ENCODE data around the gene EFNA5.

The EFNA5 gene

DNA sequence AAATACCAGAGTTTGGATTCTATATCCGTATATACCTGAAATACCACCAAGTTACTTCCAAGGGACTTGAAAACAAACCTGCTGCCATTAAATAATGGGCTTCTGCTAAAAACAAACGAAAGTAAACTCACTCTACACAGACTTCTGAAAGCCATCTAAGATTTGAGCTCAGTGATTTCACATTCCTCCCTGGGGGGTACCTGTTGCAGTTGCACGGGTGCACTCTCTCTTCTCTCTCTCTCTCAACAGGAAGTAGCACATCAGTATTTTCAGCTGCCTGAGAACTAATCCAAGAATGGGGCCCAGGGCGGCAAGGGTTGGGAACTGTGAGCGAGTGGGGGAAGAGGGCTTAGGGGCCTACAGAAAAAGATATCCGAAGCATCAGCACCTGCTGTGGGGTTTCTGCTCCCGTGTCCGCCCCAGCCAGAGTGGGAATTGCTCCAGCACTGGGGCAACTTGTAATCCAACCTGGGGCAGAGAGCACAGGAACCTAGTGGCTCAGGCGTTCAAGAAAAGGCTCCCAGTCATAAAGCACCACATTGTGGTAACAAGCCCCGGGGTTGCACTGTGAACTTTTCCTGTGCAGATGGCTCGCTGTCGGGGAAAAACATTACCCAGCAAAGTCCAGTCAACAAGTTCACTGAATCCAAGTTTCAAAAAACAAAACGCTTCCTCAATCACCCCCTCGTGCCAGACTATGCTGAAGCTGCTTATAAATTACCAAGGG is 99.8 kb downstream of the EFNA5 start:
- DNase-seq (ENCODE audit: low spot score), result no peak

DNA sequence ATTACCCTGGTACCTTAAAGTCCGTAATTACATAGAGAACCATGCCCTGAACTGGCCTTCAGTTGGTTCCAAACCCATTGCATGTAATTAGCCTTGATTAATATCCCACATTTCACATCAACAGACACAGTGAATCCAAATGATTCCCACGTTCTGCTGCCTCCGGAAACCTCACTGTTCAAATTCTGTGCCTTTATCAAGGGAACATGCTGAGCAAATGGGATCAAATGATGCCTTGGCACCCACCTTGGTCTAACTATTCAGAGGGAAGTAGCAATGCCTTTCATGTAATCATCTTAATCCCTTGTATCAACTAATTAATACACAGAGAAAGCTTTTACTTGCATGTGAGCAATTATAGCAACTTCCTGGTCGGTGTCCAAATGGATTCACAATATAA is 100.6 kb downstream of the EFNA5 start:
- no peak for DNase-seq (ENCODE audit: low spot score)

DNA sequence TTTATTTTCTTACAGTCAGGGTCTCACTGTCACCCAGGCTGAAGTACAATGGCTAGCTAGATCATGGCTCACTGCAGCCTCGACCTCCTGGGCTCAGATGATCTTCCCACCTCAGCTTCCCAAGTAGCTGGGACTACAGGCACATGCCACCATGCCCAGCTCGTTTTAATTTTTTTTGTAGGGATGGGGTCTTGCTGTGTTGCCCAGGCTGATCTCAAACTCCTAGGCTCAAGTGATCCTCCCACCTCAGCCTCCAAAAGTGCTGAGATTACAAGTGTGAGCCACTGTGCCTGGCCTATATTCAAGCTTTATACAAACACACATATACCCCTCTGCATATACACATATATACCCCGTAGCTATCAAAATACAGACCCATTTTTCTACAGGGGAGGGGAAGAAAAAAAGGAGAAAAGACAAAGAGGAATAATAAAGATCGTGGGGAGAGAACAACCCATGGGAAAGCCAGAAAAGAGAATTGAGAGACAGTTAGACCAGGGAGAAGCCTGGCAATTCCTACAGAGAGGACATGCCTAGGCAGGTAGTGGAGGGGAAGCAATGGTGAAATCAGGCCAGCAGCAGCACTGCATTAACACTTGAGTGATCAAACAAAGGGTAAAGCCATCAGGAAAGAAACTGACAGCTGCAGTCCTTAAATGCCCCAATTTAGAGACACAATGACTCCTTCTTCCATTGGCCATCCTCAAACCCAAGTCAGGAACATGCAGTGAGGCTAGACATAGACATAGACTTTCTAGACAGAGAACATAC is 102.7 kb downstream of the EFNA5 start:
- no peak for DNase-seq (ENCODE audit: low spot score)

DNA sequence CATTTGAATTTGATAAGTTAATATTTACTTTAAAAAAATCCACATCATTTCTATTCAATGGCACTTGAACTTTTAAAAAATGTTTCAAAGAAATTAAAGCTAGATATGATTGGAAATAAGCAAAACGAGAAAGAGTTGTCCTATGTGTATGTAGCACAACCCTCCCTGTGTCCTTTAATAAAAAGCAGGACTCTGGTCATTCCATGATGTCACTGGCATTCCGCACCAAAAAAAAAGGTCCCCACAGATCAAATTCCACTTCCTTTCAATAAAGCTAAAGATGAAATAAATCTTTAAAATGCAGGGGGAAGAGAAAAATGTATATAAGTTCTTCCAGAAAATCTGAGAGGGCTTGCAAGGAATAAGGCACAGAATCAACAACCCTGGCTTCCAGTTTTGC is 103.8 kb downstream of the EFNA5 start:
- DNase-seq (ENCODE audit: low spot score), result no peak

DNA sequence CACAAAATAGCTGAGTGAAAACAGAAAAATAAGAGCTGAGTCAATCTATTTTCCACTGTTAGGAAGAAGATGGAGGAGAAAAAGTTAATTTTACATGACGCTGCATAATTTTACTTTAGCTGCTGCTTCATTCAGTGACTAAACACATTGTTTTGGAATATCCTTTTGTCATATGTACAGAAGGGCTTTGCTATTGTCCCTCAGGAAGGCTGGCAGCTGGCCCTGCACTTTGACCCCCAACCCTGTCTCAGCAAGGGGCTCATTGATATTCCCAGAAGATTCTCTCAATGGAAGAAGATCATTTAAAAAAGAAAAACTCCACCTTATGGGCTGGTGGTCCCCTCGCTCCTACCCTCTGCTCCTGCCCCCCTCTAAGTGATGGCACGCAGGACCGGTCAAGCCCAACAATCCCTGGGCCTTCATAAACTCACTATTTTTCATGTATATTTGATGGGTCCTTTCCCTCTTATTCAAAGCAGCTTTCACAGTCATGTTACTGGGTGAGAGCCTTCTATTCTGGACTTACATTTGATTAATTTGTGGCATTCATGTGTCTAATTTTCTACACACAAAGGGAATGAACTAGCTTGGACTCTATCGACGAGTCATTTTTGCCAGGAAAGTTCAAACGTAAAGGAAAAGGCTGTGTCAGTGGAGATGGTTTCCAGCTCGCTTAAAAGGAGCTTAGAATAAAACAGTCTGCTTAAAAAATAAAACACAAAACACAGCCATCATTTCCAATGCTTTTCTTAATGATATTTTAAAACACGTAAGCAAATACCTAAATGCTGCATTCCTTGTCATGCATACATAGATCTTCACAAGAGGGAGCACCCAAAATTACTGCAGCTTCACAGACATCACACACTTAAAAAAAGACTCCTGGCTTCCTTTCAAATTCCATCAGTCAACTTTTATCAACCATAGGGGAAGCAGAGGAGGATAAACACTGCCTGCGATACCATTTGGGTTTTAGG is 104.7 kb downstream of the EFNA5 start:
- no peak for DNase-seq (ENCODE audit: low spot score)

DNA sequence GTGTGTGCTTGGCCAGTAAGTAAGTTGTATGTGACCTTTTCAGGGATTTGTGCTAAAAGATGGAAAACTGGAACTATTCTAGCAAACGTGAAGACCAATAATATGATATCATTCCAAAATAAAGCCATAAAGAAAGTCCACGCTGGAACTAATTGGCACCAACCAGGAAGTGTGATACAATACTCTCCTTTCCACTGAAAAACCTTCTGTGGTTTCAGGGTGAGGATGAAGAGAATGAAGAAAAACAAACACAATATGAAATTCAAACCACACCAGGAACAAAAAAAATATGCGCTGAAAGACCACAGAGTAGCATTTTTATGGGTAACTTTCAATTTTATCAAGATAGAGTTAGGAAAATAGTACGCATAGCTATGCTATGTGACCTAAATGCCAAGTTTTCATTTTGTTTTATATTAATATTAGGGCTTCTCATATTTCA is 105.8 kb downstream of the EFNA5 start:
- DNase-seq (ENCODE audit: low spot score), result no peak

DNA sequence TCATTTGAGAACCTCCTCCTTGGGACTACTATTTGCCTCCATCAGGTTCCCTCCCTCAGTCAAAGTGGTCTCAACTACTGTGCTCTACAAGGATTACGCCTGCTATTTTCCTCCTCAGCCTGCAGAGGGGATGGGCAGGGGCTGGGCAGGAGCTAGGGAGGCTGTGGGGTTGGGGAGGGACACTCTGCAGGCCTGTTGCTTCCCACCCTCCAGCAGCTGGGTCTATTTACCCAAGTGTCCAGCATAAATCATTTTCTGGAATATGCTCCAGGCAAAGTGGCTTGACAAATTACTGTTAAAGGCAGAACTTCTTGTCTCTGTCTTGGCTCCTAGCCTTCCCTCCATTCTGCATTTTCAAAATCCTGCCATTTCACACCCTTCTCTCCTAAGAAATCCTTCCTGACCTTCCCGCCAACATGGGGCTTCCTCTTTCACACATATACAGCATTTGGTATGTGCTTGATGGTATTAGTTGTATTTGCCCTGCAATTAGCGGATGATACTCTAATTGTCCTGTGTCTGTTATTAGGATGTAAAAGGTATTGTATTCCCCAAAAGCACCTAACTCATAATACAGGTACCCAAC is 106.7 kb downstream of the EFNA5 start:
- DNase-seq (ENCODE audit: low spot score), result no peak

DNA sequence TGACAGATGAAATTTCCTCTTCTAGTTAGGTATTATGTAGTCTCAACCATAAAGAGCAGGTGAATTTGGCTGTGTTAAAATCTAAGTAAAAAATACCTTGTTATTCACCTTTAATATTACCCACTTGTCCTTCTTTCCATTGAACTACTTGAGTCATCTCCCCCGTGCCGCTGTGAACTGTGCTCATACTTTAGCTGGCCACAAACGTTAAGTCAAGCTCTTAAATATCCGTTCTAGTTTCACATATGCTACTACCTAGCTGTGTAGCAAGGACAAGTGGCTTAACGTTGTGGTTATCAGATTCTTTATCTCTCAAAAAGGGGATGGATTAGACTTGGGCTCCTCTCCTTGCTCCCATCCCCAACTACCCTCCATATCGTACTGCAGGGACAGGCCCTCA is 110.4 kb downstream of the EFNA5 start:
- no peak for DNase-seq (ENCODE audit: low spot score)

DNA sequence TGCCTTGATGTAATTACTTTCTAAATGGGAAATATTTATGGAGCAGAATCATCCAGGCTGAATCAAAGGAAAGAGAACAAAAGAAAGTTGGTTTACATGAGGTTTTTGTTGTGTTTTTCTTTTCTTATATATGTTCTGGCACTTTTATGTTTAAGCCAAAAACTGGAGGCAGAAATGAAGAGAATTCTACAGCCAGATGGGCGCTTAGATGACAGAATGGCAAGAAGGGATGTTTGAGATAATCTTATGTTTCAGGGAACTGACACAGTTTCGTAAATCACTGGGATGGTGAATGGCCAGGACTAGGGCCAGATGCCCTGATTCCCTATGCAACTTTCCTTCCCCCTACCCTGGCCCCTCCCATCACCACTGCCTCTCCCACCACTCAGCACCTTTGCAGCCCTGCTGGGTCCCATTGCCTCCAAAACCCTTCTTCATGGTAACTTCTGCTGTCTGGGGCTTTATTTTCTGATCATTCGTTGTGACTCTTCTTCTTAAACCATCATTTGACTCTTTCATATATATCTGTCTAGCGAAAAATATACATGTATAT is 111.8 kb downstream of the EFNA5 start:
- DNase-seq (ENCODE audit: low spot score), result no peak

DNA sequence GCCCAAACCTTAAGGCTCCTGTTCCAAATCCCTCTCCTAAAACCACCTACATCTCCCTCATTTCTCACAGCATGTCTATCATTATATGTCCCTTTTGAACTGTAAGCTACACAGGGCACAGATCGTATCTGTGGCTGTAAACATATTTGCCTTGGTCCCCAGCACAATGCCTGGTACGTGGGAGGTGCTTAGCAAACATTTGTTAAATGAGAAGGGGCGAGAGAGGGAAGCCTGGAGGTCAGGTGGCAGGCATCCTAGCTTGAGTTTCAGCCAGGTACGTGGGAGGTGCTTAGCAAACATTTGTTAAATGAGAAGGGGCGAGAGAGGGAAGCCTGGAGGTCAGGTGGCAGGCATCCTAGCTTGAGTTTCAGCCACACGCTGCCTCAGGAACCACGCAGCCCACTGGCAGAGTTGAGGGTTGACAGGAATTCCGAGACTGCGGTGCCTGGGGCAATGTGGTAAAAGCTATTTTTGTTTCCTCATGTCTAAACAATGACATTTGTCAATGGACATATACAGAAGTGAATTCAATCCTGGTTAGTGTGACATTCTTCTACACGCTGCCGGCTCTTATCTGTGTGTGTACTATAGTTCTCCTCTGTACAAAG is 113.6 kb downstream of the EFNA5 start:
- DNase-seq (ENCODE audit: low spot score), result no peak

DNA sequence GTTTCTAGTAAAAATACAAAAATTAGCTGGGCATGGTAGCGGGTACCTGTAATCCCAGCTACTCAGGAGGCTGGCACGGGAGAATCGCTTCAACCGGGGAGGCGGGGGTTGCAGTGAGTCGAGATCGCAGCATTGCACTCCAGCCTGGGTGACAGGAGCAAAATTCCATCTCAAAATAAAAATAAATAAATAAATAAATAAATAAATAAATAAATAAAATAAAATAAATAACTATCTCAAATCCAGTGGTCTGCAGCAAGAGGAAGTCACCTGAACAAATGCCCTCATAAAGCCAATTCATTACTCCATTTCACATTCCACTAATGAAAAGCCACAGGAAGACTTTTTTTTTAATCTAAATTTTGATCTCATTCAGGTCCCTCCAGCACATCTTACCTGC is 114.2 kb downstream of the EFNA5 start:
- DNase-seq (ENCODE audit: low spot score), result no peak

DNA sequence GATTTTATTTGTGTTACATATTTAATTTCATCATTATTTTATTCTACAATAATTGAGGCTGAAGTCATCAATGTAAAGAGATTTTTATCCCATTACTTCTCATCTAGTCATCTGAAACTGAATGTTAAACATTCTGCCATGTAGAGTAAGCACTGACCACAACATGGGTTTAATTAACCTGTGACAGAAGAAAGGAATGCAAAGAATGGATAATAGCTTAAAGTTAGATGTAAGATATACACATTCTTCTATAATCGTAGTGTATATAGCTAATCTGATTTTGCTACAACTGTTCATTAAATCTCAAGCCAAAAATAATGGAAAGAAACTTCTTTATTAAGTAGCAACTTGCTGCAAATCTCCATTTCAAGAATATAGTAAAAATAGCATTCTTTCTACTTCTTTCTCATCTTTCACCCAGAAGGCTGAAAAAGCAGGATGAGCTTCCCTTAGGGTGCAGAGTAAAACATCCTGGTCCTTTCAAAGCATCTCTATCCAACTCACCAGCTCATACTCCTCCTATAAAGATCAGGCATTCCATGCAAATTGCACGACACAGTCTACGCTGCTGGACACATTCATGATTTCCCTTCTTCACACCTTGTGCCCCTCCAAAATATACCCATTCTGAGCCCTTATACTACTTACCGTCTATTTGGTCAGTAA is 115.2 kb downstream of the EFNA5 start:
- DNase-seq (ENCODE audit: low spot score), result no peak

DNA sequence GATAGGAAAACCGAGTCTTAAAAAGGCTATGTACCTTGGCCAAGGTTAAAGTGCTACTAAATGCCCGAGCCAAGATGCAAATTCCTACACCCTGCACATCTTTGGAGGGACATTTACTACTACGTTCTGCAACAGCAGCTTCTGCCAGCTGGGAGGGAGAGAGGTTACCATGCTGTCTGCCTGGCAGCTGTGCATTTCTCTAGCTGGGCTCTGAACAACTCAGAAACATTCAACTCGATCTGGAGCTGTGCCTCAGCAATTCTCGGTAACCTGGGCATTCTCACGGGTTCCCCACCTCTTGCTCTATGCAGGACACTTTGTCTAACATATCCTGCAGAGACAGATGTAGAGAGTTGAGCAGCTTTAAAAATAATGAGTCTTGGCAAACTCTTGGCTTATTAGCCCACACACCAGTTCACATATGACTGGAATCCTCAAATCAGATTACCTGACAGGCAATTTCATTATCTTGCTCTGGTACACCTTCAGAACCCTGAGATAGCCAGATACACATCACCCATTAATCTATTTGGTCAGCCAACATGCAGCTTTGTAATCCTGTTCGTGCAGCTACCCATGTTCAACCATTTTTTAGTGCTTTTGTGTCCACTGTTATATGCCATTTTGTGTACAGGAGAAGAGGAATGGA is 115.8 kb downstream of the EFNA5 start:
- DNase-seq (ENCODE audit: low spot score), result no peak

DNA sequence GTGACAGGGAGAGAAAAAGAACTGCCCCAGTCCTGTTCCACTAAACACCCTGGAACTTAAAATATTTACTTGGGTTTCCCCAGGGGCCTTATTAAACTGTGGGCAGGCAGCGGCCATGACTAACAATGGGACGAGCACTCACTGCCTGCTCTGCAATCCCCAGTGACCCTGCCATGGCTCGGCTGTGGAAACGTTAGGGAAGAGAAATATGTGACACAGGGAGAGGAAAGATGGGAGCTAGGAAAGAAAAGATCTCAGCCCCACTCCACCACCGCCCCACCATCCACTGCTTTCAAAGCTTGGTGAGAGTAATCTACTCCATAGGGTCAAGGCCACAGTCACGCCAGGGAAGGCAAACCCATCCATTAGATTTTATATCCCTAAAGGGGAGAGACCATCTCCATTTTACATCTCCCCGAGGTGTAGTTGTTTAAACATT is 117.6 kb downstream of the EFNA5 start:
- no peak for DNase-seq (ENCODE audit: low spot score)

DNA sequence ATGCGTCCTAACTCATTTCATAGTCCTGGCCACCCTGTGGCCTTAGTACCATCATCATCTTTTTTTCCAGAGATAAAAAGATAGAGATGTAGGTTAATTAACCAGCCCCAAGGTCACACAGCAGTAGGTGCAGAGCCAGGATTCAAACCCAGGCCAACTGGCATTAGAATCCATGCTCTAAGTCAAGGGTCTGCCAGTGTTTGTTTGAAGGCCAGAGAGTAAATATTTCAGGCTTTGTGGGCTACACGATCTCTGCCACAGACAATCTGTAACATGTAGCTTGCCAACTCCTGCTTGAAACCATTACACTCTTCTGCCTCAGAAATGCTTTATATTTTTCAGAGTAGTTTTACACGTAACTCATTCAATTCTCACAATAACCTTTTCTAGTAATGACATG is 119.6 kb downstream of the EFNA5 start:
- no peak for DNase-seq (ENCODE audit: low spot score)

DNA sequence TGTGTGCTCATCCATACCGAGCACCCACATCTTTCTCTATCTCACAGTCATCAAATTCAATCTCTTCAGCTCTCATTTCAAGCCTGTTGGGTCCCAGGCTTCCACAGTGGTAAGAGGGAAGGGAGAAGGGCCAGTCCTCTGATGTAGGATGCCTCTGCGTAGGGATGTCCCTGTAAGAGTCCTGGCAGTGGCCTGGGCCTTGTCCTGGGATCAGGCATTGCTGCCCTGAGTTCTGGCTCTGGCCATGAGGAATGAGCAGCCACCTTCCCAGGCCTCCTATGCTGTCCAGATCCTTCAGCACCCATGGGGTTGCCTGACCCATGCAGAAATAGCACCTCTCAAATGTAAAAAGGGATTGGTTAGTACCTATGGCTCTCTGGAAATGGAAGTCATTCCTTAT is 121.2 kb downstream of the EFNA5 start:
- no peak for DNase-seq (ENCODE audit: low spot score)

DNA sequence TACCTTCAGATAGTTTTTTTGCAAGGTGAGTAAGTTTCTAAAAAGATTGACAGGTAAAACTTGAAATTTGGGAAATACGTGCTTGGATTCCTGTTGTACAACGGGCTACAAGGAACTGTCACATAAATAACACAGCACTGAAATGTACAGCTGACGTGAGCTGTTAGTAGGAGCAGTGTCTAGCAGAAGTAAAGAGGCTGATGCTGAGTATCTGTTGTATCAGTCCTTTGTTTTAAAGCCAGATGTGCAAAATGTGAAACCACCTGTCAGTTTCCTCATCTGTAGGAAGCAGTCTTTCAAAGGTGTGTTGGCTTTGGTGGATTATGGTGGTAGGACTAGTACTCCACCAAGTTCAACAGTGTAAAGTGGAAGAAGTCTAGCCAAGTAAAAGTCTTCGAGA is 122.3 kb downstream of the EFNA5 start:
- no peak for DNase-seq (ENCODE audit: low spot score)

DNA sequence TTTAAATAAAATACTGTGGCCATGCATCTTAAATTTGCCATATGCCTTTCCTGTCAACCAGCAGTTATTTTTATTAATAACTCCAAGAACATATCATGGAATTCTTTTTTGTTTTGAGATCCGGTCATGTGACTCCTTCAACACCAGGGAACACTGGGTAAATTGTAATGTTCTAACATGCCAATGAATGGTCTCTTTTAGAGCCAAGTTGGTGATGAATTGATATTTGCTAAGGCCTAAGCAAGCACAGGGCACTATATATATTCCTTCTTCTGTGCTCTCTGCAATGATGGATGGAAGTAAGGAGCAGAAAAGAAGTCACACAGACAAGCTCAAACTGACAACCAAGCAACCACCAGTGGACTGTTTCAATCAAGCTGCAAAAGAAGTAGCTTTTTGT is 124.0 kb downstream of the EFNA5 start:
- DNase-seq (ENCODE audit: low spot score), result no peak

DNA sequence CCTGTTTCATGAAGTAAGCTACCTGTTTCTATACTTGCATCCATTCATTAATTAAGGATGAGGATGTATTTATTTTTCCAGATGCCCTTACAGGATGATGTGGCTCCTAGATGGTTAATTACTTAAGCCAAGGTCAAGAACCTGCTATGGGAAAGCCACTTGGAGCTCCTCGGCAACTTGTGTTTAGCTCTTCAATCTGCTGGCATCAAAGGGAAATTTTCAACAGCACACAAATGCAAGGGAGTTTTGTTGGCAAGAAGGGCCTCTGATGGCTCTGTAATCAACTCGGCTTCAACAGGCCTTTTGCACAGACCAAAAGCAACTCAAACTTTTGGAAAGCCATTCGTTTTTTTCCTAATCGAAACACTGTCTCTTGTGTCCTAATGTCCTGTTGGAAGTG is 125.3 kb downstream of the EFNA5 start:
- no peak for DNase-seq (ENCODE audit: low spot score)

DNA sequence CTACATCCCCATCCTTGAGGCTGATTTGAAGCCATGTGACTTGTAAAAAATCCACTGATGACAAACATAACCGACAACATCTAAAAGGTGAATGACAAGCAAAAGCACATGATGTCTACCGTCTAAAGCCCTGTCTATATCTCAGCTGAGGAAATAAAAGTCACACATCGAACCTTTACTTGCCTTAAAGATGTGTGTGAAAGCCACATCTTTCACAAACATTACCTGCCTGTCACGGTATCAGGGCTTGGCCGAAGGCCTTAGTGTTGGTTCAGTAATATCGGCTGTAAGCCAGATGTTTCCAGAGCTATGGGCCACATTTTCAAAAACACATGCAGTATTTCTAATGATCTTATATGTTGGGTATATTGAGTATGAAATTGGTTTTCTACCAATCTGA is 125.8 kb downstream of the EFNA5 start:
- DNase-seq (ENCODE audit: low spot score), result no peak
